GM23338 (cell line): Measurements from ENCODE around the gene OLFM1. TPM values are rescaled to one million over a fixed set of nuclear protein-coding genes. Genes with fewer than 3 reads are reported as not detected.

Source experiments
- ATAC-seq: fragments of 200-7000 bp; cut with Tn5 transposase; 3 replicates; pipeline ENCODE4 v1.9.1; 2020
- DNase-seq: peaks from one replicate; pipeline ENCODE4 v3.0.0-alpha.2; 2015; ENCODE audit warnings: low spot score
- H2AFZ ChIP-seq: fragments of 200-600 bp; sonication (generic); 2 replicates; pipeline ENCODE4 v1.8.0; 2016; ENCODE audit warnings: antibody characterized with exemption, mild to moderate bottlenecking, moderate library complexity
- H3F3A ChIP-seq: fragments of 200-600 bp; sonication (generic); replicated peaks from 2 replicates; pipeline ENCODE4 v1.8.0; 2017; ENCODE audit warnings: antibody characterized with exemption, mixed run types, low read depth
- H3K27ac ChIP-seq: fragments of 200-600 bp; sonication (generic); 2 replicates; pipeline ENCODE4 v1.6.1; 2016; ENCODE audit warnings: low read depth
- H3K27me3 ChIP-seq: fragments of 200-600 bp; sonication (generic); 2 replicates; pipeline ENCODE4 v1.8.0; 2016; ENCODE audit warnings: mild to moderate bottlenecking, mixed run types, moderate library complexity; ENCODE audit not compliant: insufficient read depth
- H3K36me3 ChIP-seq: fragments of 200-600 bp; sonication (generic); 2 replicates; pipeline ENCODE4 v1.8.0; 2016; ENCODE audit warnings: mild to moderate bottlenecking; ENCODE audit not compliant: insufficient read depth
- H3K4me1 ChIP-seq: fragments of 200-600 bp; sonication (generic); 2 replicates; pipeline ENCODE4 v1.8.0; 2016; ENCODE audit warnings: mild to moderate bottlenecking, moderate library complexity; ENCODE audit not compliant: insufficient read depth
- H3K4me2 ChIP-seq: fragments of 200-600 bp; sonication (generic); 2 replicates; pipeline ENCODE4 v1.7.1; 2017; ENCODE audit warnings: mixed run types
- H3K4me3 ChIP-seq: fragments of 200-600 bp; sonication (generic); 2 replicates; pipeline ENCODE4 v1.6.1; 2016; ENCODE audit warnings: mixed run types
- H3K79me2 ChIP-seq: fragments of 200-600 bp; sonication (generic); replicated peaks from 2 replicates; pipeline ENCODE4 v1.8.0; 2017; ENCODE audit warnings: mild to moderate bottlenecking; ENCODE audit not compliant: insufficient read depth
- H3K9me2 ChIP-seq: fragments of 200-600 bp; sonication (generic); 2 replicates; pipeline ENCODE4 v1.8.0; 2017; ENCODE audit not compliant: insufficient read depth
- H4K20me1 ChIP-seq: fragments of 200-600 bp; sonication (generic); replicated peaks from 2 replicates; pipeline ENCODE4 v1.8.0; 2017; ENCODE audit warnings: mild to moderate bottlenecking; ENCODE audit not compliant: insufficient read depth
- H3K27ac Mint-ChIP-seq: 2 replicates; pipeline ENCODE4 v1.8.0; 2020; ENCODE audit warnings: inconsistent platforms, mild to moderate bottlenecking, moderate library complexity, mixed read lengths
- H3K27me3 Mint-ChIP-seq: 3 replicates; pipeline ENCODE4 v1.8.0; 2022; ENCODE audit warnings: low read depth, mild to moderate bottlenecking, moderate library complexity, mixed read lengths, inconsistent platforms; ENCODE audit not compliant: insufficient read depth, poor library complexity
- H3K36me3 Mint-ChIP-seq: 3 replicates; pipeline ENCODE4 v1.8.0; 2021; ENCODE audit warnings: low read depth, mild to moderate bottlenecking, inconsistent platforms, moderate library complexity, mixed read lengths
- H3K4me1 Mint-ChIP-seq: 3 replicates; pipeline ENCODE4 v1.8.0; 2020; ENCODE audit warnings: mild to moderate bottlenecking, inconsistent platforms, mixed read lengths
- H3K4me3 Mint-ChIP-seq: 3 replicates; pipeline ENCODE4 v1.8.0; 2021; ENCODE audit warnings: moderate library complexity, mild to moderate bottlenecking, inconsistent platforms, mixed read lengths
- H3K9me3 Mint-ChIP-seq: 3 replicates; pipeline ENCODE4 v1.8.0; 2020; ENCODE audit warnings: moderate library complexity, mild to moderate bottlenecking, inconsistent platforms, mixed read lengths
- CREB1 ChIP-seq: fragments of 250-450 bp; sonication (Bioruptor Pico); IDR thresholded peaks from 2 replicates; pipeline ENCODE4 v1.5.0; 2020; ENCODE audit warnings: low read depth, mild to moderate bottlenecking, moderate library complexity
- EZH2 ChIP-seq: fragments of 200-600 bp; sonication (generic); IDR thresholded peaks from one replicate; pipeline ENCODE4 v1.8.0; 2017; ENCODE audit warnings: antibody characterized with exemption, mild to moderate bottlenecking, low read depth; ENCODE audit not compliant: unreplicated experiment
- POLR2AphosphoS5 ChIP-seq: IDR thresholded peaks from 2 replicates; pipeline ENCODE4 v1.6.1; 2016; ENCODE audit warnings: antibody characterized with exemption, low read depth
- polyA plus RNA-seq: library from polyadenylated mRNA; unstranded; fragments of >200 nt; fragmentation: Nextera tagmentation; extraction: Ambion mirVana; gene quantifications from 2 replicates; pipeline ENCODE4 v1.2.1, GENCODE V29; 2016
- total RNA-seq: library from RNA; depleted of rRNA; stranded (reverse); fragments of >200 nt; shearing (Covaris generic); gene quantifications from 2 replicates; pipeline ENCODE4 v1.2.3, GENCODE V29; 2014
- TF ChIP-seq, protein P1 (sequence below): IDR thresholded peaks from one replicate; pipeline ENCODE4 v1.6.1; 2018; ENCODE audit warnings: antibody characterized with exemption; ENCODE audit not compliant: unreplicated experiment
- TF ChIP-seq, protein P2 (sequence below), 2 experiments: fragments of 200-600 bp in 1 of 2; sonication (generic) in 1 of 2; conservative IDR thresholded peaks; 2 replicates each; pipeline versions ENCODE4 v1.5.1 to v1.6.1; 2016 to 2017; ENCODE audit warnings: antibody characterized with exemption in 2 of 2, low read depth in 2 of 2, mild to moderate bottlenecking in 2 of 2, moderate library complexity in 1 of 2
- TF ChIP-seq, protein P3 (sequence below): IDR thresholded peaks from 2 replicates; pipeline ENCODE4 v1.6.1; 2016; ENCODE audit warnings: antibody characterized with exemption

OLFM1 gene
- total and polyA plus RNA-seq, 2 experiments from 2014 or later = 20.6 to 40.1 TPM

DNA sequence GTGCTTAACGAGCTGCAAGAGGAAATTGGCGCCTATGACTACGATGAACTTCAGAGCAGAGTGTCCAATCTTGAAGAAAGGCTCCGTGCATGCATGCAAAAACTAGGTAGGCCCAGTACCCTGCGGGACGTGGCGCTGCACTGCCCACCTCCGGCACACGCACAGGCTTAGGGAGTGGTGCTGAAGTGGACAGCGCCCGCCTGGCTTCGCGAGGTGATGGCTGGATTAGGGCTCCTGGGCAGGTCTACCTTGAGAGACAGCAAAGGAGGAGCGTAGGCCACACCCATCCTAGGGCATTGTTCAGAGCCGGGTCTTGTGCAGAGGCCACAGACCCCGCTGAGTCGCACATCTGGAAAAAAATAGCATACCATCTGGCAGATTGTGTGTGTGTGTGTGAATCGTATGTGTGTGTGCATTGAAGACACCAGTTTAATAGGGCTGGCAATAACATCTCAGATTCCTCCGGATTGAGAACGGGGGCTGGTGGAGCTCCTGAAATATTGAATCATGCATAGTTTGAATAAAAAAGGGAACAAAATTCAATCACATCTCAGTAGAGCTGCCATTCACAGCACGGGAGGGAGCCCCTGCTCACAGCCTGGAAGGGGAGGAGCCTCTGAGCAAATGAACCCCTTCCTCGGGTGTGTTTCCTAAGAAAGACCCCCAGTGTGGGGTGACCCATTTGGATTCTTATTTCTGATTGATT lies 11.1 kb downstream of the OLFM1 start:
- H3K36me3 Mint-ChIP-seq = peaks cover 39% of the 10 kb centered on the region
- Histone ChIP-seq H3K4me3 (no peak overlapping the region), H2AFZ (no peak overlapping the region), H4K20me1 (peaks cover 7% of the 10 kb centered on the region), H3K79me2 (no peaks in the 10 kb centered on the region), H3K4me1 (no peaks in the 10 kb centered on the region), H3K36me3 (peaks cover 5% of the 10 kb centered on the region; the same call in 1 of the 2 replicates), H3K27me3 (no peaks in the 10 kb centered on the region), H3K4me2 (no peak overlapping the region), H3K9me2 (no peaks in the 10 kb centered on the region), H3K27ac (no peak overlapping the region), H3F3A (no peaks in the 10 kb centered on the region; the same call in 1 of the 2 replicates)
- 0 out of 3 replicates have a peak, but pooled peaks cover 2% of the 10 kb centered on the region for H3K9me3 Mint-ChIP-seq
- no peak overlapping the region for H3K27ac Mint-ChIP-seq
- ATAC-seq (peak; percentile 98), DNase-seq (peak; percentile 88)
- no peak overlapping the region for H3K4me3 Mint-ChIP-seq
- TF ChIP-seq POLR2AphosphoS5 = no peak
- TF ChIP-seq, protein P1, sequence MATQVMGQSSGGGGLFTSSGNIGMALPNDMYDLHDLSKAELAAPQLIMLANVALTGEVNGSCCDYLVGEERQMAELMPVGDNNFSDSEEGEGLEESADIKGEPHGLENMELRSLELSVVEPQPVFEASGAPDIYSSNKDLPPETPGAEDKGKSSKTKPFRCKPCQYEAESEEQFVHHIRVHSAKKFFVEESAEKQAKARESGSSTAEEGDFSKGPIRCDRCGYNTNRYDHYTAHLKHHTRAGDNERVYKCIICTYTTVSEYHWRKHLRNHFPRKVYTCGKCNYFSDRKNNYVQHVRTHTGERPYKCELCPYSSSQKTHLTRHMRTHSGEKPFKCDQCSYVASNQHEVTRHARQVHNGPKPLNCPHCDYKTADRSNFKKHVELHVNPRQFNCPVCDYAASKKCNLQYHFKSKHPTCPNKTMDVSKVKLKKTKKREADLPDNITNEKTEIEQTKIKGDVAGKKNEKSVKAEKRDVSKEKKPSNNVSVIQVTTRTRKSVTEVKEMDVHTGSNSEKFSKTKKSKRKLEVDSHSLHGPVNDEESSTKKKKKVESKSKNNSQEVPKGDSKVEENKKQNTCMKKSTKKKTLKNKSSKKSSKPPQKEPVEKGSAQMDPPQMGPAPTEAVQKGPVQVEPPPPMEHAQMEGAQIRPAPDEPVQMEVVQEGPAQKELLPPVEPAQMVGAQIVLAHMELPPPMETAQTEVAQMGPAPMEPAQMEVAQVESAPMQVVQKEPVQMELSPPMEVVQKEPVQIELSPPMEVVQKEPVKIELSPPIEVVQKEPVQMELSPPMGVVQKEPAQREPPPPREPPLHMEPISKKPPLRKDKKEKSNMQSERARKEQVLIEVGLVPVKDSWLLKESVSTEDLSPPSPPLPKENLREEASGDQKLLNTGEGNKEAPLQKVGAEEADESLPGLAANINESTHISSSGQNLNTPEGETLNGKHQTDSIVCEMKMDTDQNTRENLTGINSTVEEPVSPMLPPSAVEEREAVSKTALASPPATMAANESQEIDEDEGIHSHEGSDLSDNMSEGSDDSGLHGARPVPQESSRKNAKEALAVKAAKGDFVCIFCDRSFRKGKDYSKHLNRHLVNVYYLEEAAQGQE = peak; percentile 95
- no peak for TF ChIP-seq CREB1 (CRISPR knock-in tag)
- TF ChIP-seq, protein P2, sequence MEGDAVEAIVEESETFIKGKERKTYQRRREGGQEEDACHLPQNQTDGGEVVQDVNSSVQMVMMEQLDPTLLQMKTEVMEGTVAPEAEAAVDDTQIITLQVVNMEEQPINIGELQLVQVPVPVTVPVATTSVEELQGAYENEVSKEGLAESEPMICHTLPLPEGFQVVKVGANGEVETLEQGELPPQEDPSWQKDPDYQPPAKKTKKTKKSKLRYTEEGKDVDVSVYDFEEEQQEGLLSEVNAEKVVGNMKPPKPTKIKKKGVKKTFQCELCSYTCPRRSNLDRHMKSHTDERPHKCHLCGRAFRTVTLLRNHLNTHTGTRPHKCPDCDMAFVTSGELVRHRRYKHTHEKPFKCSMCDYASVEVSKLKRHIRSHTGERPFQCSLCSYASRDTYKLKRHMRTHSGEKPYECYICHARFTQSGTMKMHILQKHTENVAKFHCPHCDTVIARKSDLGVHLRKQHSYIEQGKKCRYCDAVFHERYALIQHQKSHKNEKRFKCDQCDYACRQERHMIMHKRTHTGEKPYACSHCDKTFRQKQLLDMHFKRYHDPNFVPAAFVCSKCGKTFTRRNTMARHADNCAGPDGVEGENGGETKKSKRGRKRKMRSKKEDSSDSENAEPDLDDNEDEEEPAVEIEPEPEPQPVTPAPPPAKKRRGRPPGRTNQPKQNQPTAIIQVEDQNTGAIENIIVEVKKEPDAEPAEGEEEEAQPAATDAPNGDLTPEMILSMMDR (conservative IDR thresholded peaks at IDR 0.05; ENCODE audit: low read depth in 2 of 2) = no peak
- H3K4me1 Mint-ChIP-seq = peaks cover 12% of the 10 kb centered on the region
- H3K27me3 Mint-ChIP-seq = peaks cover 4% of the 10 kb centered on the region

DNA sequence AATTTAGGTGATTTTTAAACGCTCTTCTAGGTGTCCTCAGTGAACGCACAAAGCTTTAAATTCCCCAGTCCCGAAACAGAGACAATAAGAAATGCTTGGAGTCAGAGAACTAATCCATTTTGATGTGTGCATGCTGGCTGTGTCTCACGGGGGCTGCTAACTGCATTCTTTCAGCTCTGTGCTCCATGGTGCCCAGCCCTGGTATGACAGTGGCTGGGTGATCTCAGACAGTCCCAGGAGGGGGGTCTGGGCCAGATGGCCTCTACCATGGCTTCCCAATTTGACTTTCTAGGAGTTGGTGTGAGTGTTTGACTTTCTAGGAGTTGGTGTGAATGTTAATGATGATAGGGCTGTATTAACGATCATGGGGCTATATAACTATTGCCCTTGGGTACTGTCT lies 12.1 kb downstream of the OLFM1 start:
- H3K27me3 Mint-ChIP-seq = peaks cover 4% of the 10 kb centered on the region
- ATAC-seq = no peak

More for the DNA sequence above, 12.1 kb downstream of the OLFM1 start:
- Mint-ChIP-seq H3K4me1 (peaks cover 9% of the 10 kb centered on the region), H3K27ac (no peak overlapping the region; the same call in 1 of the 2 replicates), H3K4me3 (no peak overlapping the region), H3K36me3 (peaks cover 39% of the 10 kb centered on the region), H3K9me3 (0 out of 3 replicates have a peak, but pooled peaks cover 2% of the 10 kb centered on the region)
- no peak for DNase-seq
- no peak for TF ChIP-seq EZH2
- TF ChIP-seq, protein P1 = no peak
- TF ChIP-seq, protein P3, sequence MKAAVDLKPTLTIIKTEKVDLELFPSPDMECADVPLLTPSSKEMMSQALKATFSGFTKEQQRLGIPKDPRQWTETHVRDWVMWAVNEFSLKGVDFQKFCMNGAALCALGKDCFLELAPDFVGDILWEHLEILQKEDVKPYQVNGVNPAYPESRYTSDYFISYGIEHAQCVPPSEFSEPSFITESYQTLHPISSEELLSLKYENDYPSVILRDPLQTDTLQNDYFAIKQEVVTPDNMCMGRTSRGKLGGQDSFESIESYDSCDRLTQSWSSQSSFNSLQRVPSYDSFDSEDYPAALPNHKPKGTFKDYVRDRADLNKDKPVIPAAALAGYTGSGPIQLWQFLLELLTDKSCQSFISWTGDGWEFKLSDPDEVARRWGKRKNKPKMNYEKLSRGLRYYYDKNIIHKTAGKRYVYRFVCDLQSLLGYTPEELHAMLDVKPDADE = no peak
- TF ChIP-seq CREB1 (CRISPR knock-in tag) = no peak
- Histone ChIP-seq H3K79me2 (no peaks in the 10 kb centered on the region), H3K36me3 (peaks cover 5% of the 10 kb centered on the region; the same call in 1 of the 2 replicates), H3K4me3 (no peak overlapping the region), H4K20me1 (peaks cover 7% of the 10 kb centered on the region), H3K9me2 (no peaks in the 10 kb centered on the region), H3K27ac (no peak overlapping the region), H3K4me2 (no peak overlapping the region), H3F3A (no peaks in the 10 kb centered on the region; the same call in 1 of the 2 replicates), H3K27me3 (no peaks in the 10 kb centered on the region), H3K4me1 (no peaks in the 10 kb centered on the region), H2AFZ (no peak overlapping the region)
